Left renal cortex interstitium (tissue), 4 donors: ENCODE data around the gene LDLRAD3. TPM values are rescaled to one million over a fixed set of nuclear protein-coding genes. Genes with fewer than 3 reads are reported as not detected.

Source experiments
- DNase-seq, 4 donors: peaks; one replicate each; pipeline ENCODE4 v3.0.0-alpha.2; 2013; ENCODE audit warnings: low read depth in 4 of 4, low spot score in 2 of 4, missing footprints in 1 of 4
- polyA plus RNA-seq, 4 donors: library from polyadenylated mRNA; unstranded; fragments of 120-200 nt; gene quantifications; one replicate each; pipeline ENCODE4 v1.2.1, GENCODE V29; 2013; ENCODE audit not compliant: insufficient read length in 4 of 4

The LDLRAD3 gene
- polyA plus RNA-seq, 4 donors, result 21.9 to 25.6 (median 24.4) TPM

DNA sequence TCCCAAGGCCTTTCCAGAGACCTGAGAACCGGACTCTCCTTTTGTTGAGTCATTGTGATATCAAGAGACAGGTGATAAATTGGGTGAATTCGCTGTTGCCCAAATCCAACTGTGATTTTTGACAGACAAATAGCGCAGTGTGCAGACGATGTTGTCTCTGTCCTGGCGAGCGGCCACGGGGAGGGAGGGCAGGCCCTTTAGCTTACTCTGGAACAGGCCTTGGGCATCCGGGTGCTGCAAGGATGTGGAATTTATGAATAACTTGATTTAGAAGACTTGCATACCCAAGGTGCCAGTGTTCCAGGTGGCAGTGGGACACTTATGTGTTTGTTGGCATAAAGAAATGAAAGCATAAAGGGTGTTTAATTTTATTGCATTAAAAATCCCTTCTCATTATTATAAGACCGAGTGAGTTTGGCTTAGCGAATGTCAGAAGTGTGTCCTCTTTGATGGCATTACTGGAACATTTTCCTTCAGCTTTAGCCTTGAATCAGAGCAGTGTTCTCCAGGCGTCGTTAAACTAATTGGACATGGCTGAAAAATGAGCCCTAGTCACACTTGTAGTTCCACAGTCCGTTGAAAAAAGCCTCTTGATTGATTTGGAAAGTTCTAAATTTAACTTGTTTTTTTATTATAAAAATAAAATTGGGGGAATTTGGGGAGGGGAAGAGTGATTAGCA lies 9.4 kb downstream of the LDLRAD3 start:
- DNase-seq, result no peak

DNA sequence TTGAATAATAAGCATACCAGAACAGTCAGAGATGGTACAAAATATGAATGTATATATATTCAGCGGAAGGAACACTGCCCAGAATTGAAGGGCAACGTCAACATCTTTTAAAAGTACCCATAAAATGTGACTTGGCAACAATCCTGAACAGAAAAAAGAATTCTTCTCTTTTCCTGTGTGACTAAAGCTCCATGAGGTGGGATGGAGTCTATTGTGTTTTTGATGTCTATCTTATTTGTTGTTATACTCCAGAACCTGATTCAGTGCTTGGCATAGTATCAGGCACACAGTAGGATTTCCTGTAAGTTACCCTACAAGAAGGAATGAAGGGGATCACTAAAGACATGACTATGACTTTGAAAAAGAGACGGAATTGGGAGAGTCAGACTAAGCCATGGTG lies 10.3 kb downstream of the LDLRAD3 start:
- no peak for DNase-seq

DNA sequence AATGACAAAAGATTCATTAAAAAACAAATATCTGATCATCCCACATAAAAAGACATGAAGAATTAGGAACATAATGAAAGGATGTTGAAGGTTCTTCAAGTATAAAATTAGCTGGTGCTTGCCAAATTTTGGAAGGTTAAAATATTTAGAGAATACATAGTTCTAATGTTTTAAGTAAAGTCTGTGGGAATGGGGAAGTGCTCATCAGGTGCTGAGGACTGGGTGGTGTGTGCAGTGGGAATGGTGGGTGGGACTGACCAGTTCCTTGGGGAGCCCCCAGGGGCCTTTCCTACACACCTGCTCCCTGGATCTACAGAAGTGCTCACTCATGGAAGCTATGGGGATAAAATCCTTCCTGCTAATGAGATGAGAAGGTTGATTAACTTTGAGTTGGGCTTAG lies 11.8 kb downstream of the LDLRAD3 start:
- no peak for DNase-seq

DNA sequence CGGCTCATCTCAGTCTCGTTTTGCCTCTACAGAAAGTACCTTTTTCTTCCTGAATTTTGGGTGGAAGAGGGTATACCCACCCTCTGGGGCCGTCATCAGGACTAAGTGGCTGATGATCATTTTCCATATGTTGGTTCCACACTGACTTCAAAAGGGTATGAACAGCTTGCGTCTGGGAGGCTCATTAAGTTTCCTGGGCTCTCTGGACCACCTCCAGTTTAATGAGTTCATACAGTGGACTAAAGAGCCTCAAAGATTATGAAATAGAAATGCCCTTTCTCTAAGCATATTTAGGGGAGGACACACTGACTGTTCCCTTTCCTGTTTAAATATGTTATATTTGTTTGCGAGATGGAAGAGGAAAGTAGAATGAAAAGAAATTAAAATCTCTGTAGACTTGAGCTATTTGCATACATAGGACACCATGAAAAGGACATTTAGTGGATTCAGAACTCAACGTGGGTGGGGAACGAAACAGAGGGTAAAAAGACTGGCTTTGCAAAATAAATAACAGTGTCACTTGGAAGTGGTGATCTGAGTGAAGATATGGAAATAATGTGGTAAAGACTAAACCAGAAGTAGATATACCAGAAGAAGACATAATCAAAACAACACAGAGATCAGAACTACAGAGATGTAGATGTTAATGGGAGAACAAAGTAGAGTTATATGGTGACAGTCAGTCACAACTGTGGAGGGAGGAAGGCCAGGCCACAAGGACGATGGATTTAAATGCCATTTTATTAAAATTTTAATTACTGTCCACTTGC lies 18.7 kb downstream of the LDLRAD3 start:
- no peak for DNase-seq

DNA sequence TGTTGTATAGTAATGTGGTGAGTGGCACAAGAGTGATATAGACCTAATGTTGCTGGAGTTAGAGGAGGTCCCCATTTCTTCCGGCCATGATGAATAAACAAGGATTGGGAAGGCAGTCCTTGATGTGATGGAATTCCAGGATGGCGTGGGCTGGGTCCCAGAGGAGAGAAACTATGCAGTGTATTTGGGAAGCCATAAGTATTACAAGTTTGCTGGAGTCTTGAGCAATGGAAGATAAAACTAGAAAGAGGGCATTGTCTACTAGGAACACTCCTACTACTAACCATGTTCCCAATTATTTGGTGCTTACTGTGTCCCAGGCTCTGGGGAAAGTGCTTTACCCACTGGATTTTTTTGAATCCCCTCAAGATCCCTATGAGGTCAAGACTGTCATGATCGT lies 20.0 kb downstream of the LDLRAD3 start:
- DNase-seq, result no peak

DNA sequence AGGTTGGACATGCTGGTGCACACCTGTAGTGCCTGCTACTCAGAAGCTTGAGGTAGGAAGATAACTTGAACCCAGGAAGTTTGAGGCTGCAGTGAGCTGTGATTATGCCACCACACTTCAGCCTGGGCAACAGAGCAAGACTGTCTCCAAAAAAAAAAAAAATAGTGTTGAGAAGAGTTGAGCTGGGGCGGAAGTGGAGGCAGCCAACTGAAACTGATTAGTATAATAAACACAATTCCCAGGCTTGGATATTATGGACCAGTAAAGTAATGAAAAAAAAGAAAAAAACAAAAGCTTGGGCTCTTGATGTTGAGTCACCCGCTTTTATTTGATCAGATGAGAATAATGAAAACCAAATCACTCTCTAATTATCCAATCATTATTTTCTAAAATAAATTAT lies 21.0 kb downstream of the LDLRAD3 start:
- DNase-seq, result no peak

DNA sequence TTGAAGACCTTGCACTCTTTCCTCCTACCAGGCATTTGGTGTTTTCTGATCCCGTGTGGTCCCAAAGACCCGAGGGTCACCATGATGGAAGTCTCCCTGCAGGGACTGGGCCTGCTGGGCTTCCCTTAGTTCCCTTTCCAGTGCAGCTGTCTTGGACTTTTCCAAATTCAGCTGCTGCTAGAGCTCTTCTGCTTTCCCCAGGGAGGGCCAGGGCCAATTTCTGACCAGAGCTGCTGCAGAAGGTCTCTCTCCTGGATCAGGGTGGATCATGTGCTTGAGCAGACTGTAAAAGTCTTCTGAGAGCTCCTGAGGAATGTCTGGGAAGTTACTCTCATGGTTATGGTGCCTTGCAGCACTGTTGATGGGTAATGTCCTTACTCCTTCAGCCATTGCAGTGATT lies 23.2 kb downstream of the LDLRAD3 start:
- no peak for DNase-seq

DNA sequence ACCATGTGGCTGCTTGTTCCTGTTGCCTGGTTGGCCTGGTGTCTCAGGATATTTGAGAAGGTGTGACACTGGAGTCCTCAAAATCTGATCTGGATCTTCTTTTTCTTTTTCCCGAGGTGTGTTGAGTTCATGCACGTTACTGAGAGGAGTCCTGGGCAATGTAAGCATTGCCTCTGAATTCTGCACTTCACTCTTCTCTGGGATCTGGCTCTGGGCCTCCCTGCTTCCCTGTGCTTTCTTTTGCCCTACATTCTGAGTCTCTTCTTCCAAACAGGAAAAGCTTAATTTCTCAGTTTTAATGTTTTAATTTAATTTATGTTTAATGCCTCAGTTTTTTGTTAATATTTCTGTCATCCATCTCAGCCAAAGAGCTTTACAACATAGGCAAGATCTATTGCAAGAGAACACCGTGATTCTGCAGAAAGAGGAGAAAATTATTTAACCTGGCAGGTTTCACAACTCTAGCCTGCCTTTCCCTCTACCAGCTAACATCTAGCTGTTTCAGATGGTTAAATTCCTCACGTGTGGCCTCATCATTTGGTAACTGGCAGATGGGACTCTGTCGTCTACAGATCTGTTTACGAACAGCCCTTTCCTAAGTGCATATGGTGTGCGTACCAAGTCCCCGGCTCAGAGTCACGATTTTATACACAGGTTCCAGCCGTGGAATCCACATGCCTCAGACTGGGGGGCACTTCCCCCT lies 24.7 kb downstream of the LDLRAD3 start:
- no peak for DNase-seq

DNA sequence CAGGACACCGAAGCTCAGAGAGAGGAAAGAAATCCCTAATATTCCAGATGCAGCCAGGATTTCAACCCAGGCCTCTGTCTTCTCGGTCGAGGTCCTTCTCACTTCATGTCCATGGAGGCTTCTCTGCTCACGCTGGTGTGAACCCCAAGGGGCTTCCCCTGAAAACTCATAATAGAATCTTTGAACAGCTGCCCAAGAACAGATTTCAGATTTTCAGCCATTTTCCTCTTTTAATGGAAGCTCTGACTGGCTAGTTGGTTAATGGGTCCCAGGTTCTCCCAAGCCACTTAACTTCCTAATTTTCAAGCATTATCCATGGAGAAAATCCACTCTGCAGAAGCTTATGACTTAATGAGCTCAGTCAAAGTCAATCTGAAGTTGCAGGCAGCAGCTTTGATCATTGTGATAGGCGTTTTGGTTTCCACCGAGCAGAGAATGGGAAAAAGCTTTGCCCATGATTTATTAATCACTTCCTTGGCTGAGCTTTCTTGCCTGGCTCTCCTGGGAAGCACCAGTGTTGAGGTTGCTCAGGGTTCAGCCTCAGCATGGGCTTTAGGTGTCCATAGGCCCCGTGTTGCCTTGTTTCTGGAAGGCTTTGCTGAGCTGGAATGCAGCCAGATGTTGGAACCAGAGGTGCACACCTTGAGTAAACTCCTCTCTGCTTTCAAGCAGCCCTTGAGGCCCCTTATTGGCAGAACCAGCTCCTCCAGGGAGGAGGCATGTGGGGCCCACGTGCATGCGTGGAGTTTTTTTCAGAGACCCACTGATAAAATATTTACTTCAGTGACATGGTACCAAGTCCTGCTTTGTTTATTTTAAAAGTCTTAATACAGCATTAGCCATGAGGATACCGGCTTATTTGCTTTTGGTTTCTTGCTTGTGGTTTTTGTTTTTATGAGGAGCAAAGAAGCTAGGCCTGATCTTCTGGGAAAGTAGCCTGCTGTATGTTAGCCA lies 25.5 kb downstream of the LDLRAD3 start:
- no peak for DNase-seq

DNA sequence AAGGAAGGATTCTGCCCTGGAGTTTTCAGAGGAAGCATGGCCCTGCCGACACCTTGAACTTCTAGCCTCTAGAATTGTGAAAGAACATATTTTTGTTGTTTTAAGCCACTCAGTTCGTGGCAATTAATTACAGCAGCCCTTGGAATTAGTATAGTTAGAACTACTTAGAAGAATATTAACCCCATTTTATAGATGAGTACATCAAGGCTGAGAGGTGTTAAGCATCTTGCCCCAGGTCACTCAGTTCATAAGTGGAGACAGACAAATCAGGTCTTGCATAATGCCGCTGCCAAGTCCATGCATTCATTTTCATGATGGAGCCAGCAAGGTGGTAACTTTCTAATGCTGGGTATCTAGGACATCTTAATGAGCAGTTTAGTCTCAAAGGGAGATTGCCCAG lies 26.6 kb downstream of the LDLRAD3 start:
- DNase-seq, result no peak

DNA sequence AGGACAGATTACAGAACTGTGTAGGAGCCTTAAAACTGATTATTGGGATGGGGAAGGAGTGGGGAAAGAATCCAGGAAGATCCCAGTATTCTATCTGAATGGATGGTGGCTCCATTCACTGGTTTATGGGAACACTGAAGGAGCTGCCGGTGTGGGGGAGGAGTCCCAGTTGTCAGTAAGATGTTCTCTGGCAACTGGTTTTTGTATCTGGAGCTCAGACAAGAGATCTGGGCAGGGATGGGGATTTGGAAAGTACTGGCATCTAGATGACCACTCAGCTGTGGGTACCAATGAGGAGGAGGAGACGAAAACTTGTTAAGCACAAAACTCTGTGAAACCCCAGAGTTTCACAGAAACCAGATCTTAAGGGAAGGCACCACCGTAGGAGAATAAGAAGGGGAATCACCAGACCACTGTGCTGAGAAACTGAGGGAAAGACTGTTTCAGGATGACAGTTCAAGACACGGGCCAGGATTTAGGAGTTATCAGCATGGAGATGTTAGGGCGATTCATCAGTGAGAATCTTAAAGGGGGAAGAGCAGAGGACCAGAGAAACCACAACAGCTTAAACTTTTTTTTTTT lies 28.1 kb downstream of the LDLRAD3 start:
- no peak for DNase-seq

DNA sequence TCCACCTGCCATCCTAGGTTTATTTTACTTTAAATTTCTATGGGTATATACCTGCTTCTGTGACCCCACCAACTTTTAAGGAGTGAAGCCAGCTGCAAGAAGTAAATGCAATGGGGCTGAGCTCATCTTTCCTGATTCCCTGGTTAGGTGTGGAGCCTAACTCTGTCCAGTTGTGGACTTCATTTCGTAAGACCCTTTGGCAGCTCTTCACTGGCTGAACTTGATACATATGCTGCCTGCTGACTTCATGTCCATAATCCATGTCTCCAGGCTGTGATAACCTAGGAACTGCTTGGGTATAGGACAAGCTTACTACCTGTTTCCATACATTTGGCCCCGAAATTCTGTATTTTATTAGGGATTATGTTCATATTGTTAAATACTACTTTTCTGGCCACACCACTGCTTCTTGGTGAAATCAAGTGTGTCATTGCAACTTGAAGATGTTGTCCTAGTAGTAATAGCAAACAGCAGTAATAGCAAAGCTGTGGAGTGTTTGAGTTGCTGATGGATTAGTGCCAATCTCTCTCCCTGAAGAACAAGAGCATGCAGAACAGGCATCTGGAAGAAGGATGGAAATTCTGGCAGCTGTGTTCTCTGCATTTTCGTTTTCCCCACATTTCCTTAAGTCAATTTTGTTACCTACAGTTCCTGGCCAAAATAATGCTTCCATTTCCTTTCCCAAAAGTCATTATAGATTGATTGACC lies 31.2 kb downstream of the LDLRAD3 start:
- DNase-seq, result no peak

DNA sequence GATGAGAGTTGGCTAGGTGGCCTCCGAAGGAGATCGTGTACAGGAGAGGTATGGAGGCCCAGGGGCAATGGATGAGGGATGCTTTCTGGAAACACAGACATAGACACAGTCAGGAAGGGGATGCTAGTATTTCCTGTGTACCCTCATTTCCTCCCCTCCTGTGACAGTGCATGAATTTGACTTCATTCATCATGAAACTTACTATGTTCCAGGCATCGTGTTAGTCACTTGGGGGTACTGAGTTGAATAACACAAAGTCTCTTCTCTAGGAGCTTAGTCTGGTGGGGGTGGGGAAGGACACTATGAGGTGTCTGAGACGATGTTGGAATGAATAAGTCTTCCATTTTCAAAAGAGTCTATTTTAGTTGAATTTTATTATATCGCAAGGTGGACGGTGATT lies 32.6 kb downstream of the LDLRAD3 start:
- DNase-seq, result no peak

DNA sequence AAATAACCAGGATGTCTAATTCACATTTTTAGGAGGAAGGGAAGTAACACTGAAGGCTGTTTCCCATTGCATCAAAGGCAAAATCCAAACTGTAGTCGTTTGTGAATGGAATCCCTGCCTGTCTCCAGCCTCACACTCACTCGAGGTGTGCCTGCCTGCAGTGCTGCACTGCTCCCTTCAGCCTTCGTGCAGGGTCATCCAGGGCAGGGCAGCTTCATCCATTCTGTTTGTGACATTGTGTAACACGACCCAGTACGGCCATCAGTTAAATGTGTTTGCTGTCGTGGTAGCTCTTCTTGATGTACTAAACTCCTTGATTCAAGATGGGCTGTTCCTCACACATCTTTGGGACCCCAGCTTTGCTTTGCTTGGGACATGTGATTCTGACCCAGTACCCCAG lies 34.3 kb downstream of the LDLRAD3 start:
- DNase-seq, result no peak

DNA sequence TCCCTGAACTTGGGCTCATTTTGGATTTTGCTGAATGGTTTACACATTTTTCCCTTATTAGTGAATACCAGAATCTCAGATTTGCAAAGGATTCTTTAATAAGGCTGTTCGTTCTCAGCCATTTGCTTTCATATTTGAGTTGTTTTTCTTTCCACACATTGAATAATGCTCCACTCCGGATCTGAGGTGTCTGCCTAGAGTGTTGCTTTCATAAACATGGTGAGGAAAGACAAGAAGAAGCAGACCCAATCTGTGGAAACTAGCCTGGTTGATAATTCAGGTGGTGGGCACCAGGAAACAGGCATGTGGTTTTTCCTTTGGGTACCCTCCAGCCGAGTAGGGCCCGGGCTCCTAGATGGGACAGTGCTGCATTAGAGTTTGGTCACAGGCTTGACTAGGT lies 35.0 kb downstream of the LDLRAD3 start:
- no peak for DNase-seq

DNA sequence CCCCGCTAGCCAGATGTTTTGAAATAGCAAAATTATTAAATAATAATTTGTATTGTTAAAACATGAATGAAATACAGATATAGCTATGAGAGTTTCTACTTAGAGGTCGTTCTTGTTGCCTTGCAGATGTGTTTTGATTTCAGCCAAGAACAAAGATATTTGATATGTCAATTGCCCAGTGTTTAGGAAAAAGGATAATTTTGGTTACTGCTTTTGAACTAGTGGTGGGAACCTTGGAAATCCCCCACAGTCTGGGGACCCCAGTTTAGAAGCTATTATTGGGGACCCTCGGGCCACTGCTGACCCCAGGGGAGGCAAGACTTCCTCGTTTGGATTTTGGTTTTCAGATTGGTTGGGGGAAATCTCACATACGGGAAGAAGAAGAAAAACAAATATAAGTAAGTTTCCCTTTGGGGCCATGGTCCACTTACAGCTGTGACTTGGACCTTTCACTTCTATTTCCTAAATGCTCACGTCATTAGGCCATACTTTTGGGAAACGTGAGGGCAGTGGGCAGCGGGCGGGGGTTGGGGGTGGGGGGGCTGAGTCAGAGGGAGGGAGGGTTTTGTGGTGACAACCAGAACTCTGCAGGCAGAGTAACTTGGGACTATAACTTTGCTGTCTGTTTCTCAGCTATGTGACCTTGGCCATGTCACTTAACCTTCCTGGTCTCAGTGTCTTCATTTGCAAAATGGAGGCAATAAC lies 37.0 kb downstream of the LDLRAD3 start:
- DNase-seq, result no peak

DNA sequence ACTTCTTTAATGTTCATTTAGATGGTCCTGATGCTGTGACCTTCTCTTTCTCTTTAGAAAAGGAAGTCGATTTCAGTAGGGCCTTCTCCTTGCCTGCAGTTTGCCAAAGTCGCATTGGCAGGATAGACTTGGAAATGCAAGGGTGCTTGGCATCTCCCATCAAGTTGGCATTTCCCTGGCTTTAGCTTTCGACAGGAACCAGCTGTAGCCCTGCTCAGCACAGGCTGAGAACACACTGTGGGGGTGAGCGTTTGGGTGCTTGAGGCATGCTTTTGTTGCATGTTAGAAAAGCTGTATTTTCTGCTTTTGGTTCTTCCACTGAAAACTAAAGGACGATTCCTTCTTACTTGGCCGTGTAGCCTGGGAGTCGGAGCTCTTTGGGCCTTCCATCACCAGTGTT lies 37.7 kb downstream of the LDLRAD3 start:
- no peak for DNase-seq

DNA sequence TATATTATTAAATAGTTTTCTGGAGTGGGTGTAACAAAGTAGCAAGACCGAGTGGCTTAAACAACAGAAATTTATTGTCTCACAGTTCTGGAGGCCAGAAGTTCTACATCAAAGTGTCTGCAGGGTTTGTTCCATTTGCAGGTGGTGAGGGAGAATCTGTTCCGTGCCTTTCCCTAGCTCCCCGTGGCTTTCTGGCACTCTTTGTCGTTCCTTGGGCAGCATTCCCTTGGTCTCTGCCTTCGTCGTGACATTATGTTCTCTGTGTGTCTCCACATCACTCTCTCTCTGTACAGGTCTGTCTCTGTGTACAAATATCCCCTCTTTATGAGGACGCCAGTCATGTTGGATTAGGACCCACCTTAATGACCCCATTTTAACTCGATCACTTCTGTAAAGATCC lies 38.2 kb downstream of the LDLRAD3 start:
- DNase-seq, result no peak

DNA sequence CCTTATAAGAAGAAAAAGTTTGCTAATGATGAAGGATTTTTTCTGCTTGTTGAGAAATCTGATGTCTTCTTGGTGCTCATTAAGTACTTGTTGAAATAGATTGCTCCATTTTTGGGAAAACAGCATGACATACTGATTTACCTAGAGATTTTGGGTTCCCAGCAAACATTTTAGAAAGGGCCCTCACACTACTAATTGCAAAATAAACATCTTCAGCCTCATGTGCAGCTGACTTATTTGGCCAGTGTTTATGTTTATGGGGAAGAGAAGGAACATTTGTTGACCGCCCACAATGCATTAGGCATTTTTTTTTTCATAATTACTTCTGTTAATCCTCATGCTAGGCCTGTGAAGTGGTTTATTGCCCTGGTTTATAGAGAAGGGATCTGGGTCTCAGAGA lies 40.1 kb downstream of the LDLRAD3 start:
- DNase-seq, result no peak
